HG02678 (cell line): ENCODE results near the gene CFP.

Source experiments
- ATAC-seq: cut with Tn5 transposase; IDR thresholded peaks from one replicate; pipeline ENCODE4 v1.9.1; 2021; ENCODE audit warnings: mild to moderate bottlenecking, moderate library complexity; ENCODE audit not compliant: unreplicated experiment

The CFP gene

GRCh38 chrX:47638816-47639215, 9.1 kb upstream of the CFP start:
- ATAC-seq = no peak

GRCh38 chrX:47637546-47638195, 7.9 kb upstream of the CFP start:
- ATAC-seq = peak; percentile 75

DNA sequence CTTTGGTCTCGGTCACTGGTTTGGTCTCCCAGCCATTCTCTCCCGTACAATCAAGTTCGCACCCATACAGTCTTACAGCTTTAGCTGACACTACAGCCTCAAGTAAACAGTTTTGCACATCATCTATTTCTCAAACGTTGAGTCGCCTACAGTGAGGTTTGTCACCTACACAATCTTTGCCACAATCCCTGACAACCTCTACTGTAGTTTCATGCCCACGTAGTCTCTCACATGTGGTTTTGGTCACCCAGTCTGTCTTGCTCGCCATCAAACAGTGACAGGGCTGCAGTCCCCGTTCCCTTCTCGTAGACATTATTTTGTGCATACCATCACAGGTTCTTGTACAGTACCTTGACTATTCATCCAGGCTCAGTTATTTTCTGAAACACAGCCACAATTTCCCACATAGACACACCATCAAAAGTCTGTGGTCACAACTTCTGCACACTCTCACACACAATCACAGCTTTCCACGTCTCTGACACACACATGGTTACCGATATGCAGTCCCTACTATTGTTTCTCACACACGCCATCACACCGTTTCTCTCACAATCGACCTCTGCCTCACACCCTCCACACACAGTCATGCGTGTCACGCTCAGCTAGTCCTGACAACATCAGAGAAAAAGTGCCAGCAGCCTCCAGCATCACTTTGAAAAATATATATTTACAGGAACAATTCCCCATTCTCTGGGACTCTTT, 5.3 kb upstream of the CFP start:
- ATAC-seq = no peak

DNA sequence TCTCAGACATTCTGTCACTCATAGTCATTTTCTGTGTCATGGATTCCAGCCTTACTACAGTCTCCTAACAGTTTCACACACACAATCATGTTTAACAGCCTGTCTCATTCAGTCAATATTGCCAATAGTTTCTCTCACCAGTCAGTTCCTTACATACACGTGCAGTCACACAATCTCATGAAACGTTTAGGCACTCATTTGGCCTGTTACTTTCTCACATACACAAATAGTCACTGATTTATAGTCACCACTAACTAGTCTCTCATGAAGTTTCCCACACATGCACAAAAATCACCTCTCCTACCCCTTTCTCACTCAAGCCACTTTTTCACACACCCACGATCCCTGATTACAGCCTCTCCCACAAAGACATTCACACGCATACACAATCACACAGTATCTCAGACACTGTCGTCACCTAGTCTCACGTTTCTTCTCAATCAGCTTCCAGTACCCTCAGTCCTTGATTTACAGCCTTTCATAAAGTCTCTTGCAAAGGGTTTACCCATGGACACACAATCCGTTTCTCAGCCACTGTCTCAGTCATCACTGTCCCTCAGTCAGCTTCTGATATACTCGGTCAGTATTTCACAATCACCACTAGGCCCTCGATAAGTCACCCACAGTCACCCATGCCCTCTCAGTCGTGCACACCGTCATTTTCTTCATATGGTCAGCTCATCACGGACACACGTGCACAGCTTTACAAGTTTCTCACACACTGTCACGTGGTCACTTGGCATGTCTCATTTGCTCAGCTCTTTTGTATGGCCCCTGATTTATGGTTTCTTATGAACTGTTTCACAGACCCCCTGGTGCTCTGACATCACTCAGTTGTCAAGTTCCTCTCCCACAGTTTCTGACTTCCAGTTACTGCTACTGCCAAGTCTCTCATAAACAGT, 4.2 kb upstream of the CFP start:
- no peak for ATAC-seq

GRCh38 chrX:47632666-47633065, 2.9 kb upstream of the CFP start:
- ATAC-seq = no peak

- no peak for ATAC-seq
These were observed 1.9 kb upstream of the CFP start for GRCh38 chrX:47631676-47632075.

DNA sequence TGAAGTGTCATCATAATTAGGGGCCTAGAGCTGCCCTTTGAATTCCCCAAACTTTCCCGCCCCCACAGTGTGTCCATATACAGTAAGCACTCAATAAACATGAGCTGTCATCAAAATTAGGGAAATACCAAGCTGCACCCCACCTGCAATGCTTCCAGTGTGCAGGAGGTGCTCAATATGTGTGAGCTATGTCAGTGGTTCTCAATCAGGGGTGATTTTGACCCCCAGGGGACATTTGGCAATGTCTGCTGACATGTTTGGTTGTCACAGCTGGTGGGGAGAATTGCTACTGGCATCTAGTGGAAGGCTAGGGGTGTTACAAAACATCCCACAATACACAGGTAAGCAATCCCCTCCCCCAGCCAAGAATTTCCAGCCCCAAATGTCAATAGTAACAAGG, 748 bp downstream of the CFP start:
- no peak for ATAC-seq

GRCh38 chrX:47625365-47625764, 4.4 kb downstream of the CFP start:
- no peak for ATAC-seq

DNA sequence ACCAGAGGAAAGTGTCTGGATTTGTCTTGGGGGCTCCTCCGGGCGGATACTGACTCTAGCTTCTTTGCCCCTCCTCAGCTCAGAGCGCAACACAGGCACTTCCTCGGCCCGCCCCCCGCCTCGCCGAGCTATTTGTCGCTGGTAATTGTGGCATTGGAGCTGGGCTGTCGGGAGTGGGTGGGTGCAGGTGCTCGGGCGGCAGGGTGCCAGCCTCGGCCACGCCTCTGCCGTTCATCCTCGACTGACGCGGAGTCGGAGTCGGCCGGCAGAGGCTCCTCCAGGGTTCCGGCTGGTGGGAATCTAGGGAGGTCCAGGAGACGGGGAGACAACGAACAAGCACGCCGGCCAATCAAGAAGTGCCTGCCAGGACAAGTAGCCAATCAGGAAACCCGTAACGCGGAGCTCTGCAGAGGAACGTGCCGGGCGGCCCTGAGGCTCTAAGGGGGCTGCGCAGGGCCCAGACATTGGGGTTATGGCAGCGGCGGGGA, 6.1 kb downstream of the CFP start:
- peak; percentile 42 for ATAC-seq

GRCh38 chrX:47621851-47622250, 7.9 kb downstream of the CFP start:
- no peak for ATAC-seq

DNA sequence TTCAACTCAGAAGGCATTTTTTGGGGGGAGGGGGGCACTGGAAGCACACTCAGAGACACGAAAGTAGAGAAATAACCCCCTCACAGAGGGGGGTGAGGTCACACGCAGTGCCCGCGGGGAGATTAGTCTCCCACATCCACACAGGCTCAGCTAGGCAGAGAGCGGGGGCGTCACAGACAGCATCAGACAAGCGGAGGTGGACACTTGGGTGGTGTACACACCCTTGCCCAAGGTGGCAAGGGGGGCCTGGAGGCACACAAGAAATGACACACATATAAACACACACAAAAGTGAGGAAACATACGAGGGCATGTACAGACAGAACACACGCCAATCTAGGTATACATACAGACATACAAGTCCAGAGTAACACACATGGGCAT, 9.4 kb downstream of the CFP start:
- ATAC-seq = no peak

GRCh38 chrX:47619486-47620302, 10.0 kb downstream of the CFP start, which contains the start of gene SYN1:
SYN1 (minus strand) TSS chrX:47619857; CDS start chrX:47619728, 129 bp downstream.
- peak; percentile 76 for ATAC-seq

DNA sequence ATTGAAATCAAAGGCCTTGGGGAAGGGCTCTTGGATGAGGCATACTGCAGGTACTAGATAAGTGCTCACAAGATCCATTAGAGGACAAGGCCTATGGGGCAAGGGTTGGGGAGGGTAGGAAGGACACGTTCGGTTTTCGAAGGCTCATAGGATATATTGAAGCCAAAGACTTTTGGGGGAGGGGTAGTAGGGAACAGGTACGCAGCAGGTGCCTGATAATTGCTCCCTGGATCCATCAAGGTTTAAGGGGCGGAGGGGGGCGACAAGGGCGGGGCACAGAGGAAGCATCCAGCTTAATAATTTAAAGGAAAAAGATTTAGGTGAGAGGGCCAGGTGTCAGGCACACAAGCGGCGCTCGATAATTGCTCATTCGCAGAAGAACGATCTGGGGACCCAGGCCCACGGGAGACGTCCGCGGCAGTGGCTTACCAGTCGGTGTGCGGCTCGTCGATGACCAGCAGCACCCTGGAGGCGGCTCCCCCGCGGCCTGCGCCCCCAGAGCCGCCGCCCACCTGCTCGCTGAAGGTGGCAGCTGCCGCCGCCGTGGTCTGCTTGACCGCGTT, 10.7 kb downstream of the CFP start:
- no peak for ATAC-seq

GRCh38 chrX:47614618-47615017, 15.1 kb downstream of the CFP start:
- no peak for ATAC-seq

GRCh38 chrX:47613082-47613481, 16.6 kb downstream of the CFP start:
- ATAC-seq = no peak

DNA sequence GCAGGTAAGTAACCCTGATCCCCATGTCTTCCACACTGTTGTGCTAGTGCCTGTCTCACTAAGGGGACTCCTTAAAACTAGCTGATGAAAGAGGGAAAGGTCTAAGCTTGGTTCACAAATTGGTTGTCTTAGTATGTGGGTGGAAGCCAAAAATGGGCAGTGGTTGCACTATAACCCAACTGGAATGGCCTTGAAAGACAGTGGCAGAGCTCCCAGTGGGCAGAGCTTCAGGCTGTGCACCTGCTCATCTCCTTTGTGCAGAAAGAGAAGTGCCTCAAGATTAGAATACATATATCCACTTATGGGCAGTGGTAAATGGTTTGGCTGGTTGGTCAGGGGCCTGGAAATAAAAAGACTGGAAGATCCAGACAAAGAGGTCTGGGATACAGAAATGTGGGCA, 17.3 kb downstream of the CFP start:
- ATAC-seq = no peak

DNA sequence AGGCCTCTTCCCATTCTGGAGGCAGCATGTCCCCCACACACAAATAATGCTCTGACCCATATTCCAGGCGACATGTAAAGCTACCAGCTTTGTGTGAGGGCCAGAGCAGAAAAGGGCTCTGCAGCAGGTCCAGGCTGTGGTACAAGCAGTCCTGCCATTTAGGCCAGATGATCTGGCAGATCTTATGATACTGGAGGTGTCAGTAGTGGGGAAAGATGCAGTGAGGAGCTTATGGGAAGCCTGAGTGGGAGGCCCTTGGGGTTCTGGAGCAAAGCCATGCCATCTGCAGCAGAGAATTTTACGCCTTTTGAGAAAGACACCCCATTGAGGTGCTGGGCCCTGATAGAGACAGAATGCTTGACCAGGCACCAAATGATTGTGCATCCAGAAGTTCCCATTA, 17.8 kb downstream of the CFP start:
- ATAC-seq = no peak

- ATAC-seq = no peak
These were observed 18.2 kb downstream of the CFP start for GRCh38 chrX:47611489-47611888.

GRCh38 chrX:47610511-47610910, 19.2 kb downstream of the CFP start:
- ATAC-seq = no peak

- ATAC-seq = no peak
These were observed 21.5 kb downstream of the CFP start for GRCh38 chrX:47608130-47608810.
